Activated CD8-positive, alpha-beta memory T cell treated with anti-CD3 and anti-CD28 coated beads, Interleukin-2, amount 50 U/mL, for 1 hour (primary cell): ENCODE results near the gene RARRES2.
"Not testable (repeated sequence)": the region's sequence is repeated elsewhere in the genome, so short reads cannot be mapped to it uniquely, and the experiment has no call there.

ENCODE experiments used
- DNase-seq: peaks from one replicate; pipeline ENCODE4 v3.0.0-alpha.2; 2020; ENCODE audit errors: extremely low read depth

Gene RARRES2

DNA sequence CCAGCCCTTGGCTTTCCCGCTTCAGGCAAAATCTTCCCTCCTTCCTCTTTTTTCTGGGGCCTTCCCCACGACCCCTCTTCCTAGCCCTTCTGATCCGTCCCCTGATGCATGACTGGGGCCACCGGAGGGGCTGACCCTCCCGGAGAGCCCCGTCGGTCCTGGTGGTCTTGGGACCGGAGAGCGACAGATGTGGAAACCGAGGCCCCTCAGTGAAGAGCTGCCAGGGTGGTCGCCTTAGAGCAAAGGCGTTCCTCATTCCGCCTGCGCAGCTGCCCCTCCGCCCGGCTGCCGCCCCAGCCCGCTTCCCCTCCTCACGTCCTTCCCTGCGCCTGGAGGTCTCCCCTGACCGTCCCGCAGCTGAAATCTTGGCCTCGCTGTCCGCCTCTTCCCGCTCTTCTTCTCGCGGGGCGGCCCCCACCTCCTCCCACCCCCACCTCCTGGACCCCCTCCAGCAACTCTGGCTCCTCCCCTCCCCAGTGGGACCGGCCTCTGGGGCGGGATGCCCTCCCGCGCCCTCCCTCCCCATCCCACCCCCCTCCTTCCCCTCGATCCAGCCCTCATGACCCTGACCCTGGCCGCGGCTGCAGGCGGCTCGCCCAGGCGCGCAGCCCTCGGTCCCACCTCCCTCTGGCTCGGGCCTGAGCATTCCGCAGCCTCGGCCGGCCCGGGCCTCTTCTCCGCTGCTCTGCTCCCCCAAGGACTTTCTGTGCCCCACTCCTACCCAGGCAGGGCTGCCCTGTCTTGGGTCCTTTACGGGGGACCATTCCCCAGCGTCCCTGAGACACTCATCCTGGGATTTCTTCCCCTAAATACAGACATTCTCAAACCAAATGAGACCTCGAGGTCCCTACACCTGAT is at the start of gene RARRES2:
Gene RARRES2, minus strand, starts transcription at position 367 of the 858 bp plus-strand sequence. CDS start 1,020 bp downstream, outside the sequence.
- no peak for DNase-seq

GRCh38 chr7:150390205-150390604 is 48.8 kb upstream of the RARRES2 start:
- DNase-seq: no peak

- no peak for DNase-seq
Observed at GRCh38 chr7:150389532-150389816, 48.0 kb upstream of the RARRES2 start.

- no peak for DNase-seq
Observed at GRCh38 chr7:150388709-150389531, 47.5 kb upstream of the RARRES2 start.

GRCh38 chr7:150388306-150388705 is 46.9 kb upstream of the RARRES2 start:
- DNase-seq: no peak

DNA sequence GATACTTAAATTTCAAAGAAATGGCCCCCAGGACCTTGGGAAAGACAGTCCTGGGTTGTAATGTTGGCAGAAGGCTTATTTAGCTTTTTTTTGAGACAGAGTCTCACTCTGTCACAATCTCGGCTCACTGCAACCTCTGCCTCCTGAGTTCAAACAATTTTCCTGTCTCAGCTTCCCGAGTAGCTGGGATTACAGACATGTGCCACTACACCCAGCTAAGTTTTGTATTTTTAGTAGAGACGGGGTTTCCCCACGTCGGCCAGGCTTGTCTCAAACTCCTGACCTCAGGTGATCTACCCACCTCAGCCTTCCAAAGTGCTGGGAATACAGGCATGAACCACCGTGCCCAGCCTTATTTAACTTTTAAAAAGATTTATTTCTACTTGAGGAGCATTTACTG is 44.5 kb upstream of the RARRES2 start:
- not testable (repeated sequence) for DNase-seq

DNA sequence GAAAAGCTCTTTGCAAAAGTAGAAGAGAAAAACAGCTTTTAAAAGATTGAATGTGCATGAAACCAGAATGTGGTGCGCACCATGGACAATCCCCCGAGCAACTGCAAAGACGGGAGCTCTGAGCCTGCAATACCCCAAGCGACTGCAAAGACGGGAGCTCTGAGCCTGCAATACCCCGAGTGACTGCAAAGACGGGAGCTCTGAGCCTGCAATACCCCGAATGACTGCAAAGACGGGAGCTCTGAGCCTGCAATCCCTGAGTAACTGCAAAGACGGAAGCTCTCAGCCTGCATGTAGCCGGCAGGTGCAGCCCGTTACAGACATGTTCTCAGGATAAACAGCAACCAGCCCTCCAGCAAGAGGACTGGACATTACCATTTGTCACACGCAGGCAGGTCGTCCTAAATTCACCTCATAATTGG is 43.9 kb upstream of the RARRES2 start:
- DNase-seq: no peak

- DNase-seq: no peak
Observed at GRCh38 chr7:150384406-150385301, 43.2 kb upstream of the RARRES2 start.

DNA sequence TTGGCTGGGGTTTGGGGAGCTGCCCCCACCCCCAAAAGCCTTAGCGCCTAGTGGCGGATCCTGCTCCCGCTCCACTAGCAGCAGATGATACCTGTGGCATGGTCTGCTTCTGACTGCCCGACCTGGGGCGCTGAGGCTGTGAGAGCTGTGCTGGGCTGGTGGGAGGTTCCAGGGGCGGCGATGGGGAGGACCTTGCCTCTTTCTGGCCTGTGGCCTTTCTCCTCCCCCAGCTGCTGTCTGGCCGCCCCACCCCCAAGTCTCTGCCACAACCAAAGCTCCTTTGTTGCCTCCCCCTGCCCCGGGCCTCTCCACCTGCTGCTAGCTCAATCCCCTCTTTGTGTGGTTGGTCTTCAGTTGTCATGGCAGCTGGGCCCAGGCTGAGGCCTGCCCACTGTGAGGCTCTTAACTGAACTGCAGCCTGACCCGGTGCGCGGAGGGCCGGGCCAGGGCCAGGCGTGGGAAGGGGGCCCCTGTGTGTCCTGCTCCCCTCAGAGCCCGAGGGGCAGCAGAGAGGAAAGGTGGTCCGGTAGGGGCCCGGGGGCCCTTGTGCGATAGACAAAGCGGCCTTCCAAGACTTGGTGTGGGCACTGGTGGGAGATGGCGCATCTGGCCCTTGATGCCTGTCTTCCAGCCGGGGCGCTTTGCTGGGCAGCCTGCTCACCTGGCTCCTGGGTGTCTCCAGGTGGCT is 42.4 kb upstream of the RARRES2 start:
- no peak for DNase-seq

DNA sequence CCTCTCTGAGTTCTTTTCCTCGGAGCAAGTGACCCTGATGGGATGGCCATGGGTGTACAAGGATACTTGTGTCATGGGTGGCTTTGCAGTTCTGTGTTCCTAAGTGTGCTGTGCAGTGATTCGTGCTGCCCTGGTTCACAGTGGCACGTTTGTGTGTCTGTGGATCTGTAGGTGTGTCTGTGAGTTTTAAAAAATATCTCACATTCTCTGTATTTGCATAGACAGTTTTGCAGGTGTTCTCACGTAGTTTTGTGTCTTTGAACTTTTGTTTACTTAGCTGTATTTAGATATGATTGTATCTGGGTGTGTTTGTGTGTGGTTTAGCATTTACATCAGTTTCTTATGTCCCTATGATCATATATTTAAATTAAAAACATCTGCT is 41.4 kb upstream of the RARRES2 start:
- no peak for DNase-seq

DNA sequence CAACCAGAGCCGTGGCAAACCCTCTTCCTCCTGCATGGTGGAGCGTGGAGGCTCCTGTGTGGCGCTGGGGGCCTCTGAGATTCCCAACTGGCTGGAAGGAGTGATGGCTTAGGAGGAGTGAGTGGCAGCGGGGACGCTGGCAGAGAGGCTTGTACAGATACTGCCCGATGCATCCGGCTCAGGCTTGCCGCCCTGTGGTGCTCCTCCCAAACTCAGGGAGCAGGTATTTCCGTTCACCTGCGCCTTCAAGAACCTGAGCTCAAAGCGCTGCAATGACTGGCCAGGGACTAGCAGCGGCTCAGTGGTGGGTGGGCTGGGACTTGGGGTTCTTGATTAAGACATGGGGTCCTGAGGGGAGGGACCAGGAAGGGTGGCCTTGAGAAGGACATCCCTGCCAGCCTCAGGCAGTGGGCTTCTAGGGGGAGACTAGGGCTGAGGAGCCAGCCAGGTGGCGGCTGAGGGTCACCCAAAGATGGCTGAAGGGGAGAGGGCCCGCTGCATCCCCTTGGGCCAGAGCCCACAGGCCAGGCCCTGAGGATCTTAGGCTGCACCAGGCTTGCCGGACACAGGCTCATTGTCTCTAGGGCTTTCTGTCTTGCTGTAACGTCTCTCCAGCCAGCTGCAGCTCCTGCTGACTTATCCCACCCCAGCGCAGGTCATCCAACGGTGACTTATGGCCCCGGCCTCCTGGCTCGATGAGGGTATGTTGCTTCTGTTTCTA is 40.9 kb upstream of the RARRES2 start:
- DNase-seq: no peak

- DNase-seq: no peak
Observed at GRCh38 chr7:150381785-150382122, 40.3 kb upstream of the RARRES2 start.

DNA sequence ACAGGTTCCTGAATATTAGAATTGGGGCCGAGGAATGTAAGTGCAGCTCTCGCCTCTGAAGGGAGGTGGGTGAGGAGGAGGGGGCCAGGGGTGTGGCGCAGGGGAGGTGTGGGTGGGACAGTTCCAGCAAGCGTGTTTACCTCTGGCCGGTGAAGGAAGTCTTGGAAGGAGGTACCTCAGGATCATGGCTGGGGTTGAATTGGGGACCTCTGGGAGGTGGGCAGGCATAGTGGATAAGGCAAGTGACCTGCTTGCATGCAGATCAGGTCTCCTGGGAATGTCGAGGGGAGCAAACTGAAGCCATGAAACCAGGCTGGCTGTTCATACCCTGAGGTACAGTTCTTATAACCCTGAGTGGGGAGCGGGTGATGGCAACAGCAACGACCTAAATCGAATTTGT is 39.7 kb upstream of the RARRES2 start:
- no peak for DNase-seq

- DNase-seq: no peak
Observed at GRCh38 chr7:150380463-150380862, 39.0 kb upstream of the RARRES2 start.

GRCh38 chr7:150379441-150380379 is 38.3 kb upstream of the RARRES2 start:
- DNase-seq: no peak

DNA sequence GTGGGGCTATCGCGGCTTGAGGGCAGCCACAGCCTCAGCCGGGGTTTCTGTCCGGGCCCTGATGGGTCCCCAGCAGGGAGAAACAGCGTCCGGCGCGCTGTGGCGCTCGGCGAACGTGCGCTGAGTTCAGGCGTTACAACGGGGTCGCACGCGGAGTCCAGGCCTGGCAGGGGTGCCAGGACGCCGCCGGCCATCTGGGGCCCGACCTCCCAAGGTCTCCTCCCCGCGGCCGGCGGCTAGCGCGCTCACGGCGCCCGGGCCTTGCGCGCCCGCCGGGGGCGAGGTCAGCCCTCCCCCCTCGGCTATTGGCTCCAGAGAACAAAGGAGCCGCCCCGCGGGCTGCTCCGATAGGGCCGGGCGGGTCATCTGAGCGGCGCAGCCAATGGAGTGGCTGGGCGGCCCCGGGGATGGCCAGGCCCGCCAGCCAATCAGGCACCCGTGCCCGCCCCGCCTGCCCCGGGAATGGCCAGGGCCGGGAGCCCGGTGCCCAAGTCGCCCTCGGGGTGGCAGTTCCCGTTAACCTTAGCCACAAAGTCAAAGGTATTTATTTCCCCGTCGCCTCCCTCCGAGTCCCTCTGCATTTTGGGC is 37.5 kb upstream of the RARRES2 start, which contains the start of gene ZNF775:
Gene ZNF775, plus strand, starts transcription at position 478 of the 588 bp plus-strand sequence. CDS start 9,141 bp downstream, outside the sequence.
- DNase-seq: peak; percentile 73

DNA sequence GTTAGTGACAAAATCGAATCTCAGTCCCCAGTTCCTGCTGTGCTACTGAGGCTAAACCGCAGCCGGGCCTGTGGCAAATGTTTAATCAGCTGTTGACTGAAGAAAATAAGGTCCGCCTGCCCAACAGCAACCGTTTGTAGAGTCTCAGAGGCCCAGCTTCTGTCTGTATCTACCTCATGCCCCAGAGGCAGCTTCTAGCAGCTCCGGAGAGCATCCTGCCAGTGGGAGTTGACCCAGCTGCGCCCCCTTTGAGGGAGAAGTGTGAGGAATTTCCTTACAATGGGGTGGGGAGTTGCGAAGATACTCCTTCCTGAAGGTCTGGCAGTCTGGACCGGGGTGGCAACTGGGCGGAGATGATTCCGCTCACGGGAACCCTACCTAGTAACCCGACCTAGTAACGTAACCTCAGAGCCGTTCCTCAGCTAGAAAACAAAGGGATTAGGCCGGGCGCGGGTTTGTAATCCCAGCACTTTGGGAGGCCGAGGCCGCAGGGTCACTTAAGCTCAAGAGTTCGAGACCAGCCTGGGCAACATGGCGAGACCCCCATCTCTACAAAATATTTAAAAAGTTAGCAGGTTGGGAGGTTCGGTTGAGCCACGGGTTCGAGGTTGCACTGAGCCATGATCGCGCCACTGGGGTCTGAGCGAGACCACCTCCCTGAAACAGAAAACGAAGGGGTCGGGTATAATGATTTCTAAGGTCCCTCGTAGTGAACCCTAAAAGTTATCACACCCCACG is 36.9 kb upstream of the RARRES2 start:
- DNase-seq: no peak

DNA sequence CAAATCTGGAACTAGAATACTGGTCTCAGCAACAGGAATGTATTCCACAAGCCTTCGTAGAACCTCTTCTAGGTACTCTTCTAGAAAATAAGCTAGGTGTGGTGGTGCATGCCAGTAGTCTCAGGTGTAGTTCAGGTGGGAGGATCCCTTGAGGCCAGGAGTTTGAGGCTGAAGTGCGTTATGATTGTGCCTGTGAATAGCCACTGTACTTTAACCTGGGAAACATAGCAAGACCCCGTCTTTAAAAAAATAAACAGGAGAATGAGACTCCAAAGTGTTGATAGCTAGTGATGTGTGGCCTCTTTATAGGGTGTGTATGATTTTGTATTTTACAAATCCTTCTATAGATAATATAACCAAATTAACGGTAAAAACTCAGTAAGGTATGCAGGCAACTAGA is 36.2 kb upstream of the RARRES2 start:
- no peak for DNase-seq

DNA sequence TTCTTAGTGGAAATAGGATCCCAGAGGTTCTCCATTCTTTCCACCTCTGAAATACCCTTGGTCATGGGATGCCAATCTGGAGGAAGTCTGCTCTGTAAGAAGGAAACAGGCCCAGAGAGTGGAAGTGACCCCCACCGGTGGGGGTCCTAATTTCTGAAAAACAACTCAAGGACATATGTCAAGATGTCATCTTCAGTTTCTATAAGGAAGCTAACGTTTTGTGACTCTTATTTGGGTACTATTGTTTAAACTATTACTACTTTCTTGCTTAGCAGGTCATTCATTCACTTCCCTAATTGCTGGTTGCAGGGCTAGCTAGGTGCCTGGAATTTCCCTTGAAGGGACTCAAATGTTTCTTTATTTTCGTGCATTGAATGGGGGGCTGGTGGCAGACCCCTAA is 35.8 kb upstream of the RARRES2 start:
- no peak for DNase-seq
